ENCODE measurements around the gene ENTHD1.

ENTHD1 gene

DNA sequence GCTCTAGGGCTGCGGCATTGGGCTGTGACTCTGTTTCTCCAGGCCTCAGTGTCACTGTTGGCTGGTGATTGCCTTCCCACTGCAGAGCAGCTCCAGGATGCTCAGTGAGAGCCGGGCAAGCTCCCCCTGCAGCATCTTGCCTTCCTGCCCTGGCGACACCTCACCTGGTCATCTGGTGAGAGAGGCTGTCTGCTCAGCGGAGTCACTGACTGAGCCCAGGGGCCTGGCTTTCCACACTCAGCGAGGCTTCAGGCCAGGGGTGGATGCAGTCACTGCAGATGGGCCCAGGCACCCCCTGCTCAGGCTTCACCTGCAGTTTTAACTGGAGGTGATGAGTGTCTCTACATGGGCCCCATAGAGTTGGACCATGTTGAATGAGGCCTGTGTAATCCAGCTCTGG lies 186.2 kb downstream of the ENTHD1 start:
- POLR2A ChIA-PET: no interaction called here
- Histone ChIP-seq H3K36me3 (ENCODE audit: control insufficient read depth in 2 of 2, insufficient read depth in 1 of 2, low read length in 2 of 2) (no peaks in the 10 kb centered on the region), H3K4me1 (ENCODE audit: control insufficient read depth, insufficient read depth, low read length) (no peaks in the 10 kb centered on the region), H3K9me3 (ENCODE audit: control insufficient read depth, insufficient read depth, low read depth, low read length) (no peaks in the 10 kb centered on the region), H3K27ac (ENCODE audit: extremely low read depth, low read depth, low read length) (no peak overlapping the region), H3K4me3 (ENCODE audit: low read depth, low read length) (no peak overlapping the region)
- TF ChIP-seq, protein P1, sequence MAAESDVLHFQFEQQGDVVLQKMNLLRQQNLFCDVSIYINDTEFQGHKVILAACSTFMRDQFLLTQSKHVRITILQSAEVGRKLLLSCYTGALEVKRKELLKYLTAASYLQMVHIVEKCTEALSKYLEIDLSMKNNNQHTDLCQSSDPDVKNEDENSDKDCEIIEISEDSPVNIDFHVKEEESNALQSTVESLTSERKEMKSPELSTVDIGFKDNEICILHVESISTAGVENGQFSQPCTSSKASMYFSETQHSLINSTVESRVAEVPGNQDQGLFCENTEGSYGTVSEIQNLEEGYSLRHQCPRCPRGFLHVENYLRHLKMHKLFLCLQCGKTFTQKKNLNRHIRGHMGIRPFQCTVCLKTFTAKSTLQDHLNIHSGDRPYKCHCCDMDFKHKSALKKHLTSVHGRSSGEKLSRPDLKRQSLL (tag by site-specific recombination; IDR thresholded peaks at IDR 0.05): no peak
- TF ChIP-seq, protein P2, sequence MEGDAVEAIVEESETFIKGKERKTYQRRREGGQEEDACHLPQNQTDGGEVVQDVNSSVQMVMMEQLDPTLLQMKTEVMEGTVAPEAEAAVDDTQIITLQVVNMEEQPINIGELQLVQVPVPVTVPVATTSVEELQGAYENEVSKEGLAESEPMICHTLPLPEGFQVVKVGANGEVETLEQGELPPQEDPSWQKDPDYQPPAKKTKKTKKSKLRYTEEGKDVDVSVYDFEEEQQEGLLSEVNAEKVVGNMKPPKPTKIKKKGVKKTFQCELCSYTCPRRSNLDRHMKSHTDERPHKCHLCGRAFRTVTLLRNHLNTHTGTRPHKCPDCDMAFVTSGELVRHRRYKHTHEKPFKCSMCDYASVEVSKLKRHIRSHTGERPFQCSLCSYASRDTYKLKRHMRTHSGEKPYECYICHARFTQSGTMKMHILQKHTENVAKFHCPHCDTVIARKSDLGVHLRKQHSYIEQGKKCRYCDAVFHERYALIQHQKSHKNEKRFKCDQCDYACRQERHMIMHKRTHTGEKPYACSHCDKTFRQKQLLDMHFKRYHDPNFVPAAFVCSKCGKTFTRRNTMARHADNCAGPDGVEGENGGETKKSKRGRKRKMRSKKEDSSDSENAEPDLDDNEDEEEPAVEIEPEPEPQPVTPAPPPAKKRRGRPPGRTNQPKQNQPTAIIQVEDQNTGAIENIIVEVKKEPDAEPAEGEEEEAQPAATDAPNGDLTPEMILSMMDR (tag by site-specific recombination; IDR thresholded peaks at IDR 0.05): no peak
- no peak for TF ChIP-seq ZNF274 (IDR thresholded peaks at IDR 0.05; ENCODE audit: low read length)
- TF ChIP-seq ZNF274 (tag by site-specific recombination; IDR thresholded peaks at IDR 0.05; ENCODE audit: borderline replicate concordance): no peak
- TF ChIP-seq EGR2 (tag by site-specific recombination; IDR thresholded peaks at IDR 0.05; ENCODE audit: low read depth): no peak
- TF ChIP-seq, protein P3, sequence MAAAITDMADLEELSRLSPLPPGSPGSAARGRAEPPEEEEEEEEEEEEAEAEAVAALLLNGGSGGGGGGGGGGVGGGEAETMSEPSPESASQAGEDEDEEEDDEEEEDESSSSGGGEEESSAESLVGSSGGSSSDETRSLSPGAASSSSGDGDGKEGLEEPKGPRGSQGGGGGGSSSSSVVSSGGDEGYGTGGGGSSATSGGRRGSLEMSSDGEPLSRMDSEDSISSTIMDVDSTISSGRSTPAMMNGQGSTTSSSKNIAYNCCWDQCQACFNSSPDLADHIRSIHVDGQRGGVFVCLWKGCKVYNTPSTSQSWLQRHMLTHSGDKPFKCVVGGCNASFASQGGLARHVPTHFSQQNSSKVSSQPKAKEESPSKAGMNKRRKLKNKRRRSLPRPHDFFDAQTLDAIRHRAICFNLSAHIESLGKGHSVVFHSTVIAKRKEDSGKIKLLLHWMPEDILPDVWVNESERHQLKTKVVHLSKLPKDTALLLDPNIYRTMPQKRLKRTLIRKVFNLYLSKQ (tag by site-specific recombination; IDR thresholded peaks at IDR 0.05; ENCODE audit: borderline replicate concordance): no peak
- TF ChIP-seq, protein P4, sequence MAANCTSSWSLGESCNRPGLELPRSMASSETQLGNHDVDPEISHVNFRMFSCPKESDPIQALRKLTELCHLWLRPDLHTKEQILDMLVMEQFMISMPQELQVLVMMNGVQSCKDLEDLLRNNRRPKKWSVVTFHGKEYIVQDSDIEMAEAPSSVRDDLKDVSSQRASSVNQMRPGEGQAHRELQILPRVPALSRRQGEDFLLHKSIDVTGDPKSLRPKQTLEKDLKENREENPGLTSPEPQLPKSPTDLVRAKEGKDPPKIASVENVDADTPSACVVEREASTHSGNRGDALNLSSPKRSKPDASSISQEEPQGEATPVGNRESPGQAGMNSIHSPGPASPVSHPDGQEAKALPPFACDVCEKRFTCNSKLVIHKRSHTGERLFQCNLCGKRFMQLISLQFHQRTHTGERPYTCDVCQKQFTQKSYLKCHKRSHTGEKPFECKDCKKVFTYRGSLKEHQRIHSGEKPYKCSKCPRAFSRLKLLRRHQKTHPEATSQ (tag by site-specific recombination; IDR thresholded peaks at IDR 0.05): no peak
- no peak for TF ChIP-seq SP2 (tag by site-specific recombination; IDR thresholded peaks at IDR 0.05)
- TF ChIP-seq, protein P5, sequence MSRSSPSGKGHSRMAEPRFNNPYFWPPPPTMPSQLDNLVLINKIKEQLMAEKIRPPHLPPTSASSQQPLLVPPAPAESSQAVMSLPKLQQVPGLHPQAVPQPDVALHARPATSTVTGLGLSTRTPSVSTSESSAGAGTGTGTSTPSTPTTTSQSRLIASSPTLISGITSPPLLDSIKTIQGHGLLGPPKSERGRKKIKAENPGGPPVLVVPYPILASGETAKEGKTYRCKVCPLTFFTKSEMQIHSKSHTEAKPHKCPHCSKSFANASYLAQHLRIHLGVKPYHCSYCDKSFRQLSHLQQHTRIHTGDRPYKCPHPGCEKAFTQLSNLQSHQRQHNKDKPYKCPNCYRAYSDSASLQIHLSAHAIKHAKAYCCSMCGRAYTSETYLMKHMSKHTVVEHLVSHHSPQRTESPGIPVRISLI (tag by site-specific recombination; IDR thresholded peaks at IDR 0.05): no peak
- TF ChIP-seq ZNF664 (tag by site-specific recombination; IDR thresholded peaks at IDR 0.05): no peak
- no peak for TF ChIP-seq HOXA7 (CRISPR knock-in tag; IDR thresholded peaks at IDR 0.05; ENCODE audit: borderline replicate concordance)
- TF ChIP-seq KLF8 (tag by site-specific recombination; IDR thresholded peaks at IDR 0.05): no peak
- TF ChIP-seq ZNF341 (tag by site-specific recombination; IDR thresholded peaks at IDR 0.05; ENCODE audit: low read depth): no peak
- no peak for TF ChIP-seq KLF9 (tag by site-specific recombination; IDR thresholded peaks at IDR 0.05; ENCODE audit: low read depth)
- TF ChIP-seq ZNF660 (tag by site-specific recombination; IDR thresholded peaks at IDR 0.05): no peak
- TF ChIP-seq ZNF837 (tag by site-specific recombination; IDR thresholded peaks at IDR 0.05): no peak
- TF ChIP-seq, protein P6, sequence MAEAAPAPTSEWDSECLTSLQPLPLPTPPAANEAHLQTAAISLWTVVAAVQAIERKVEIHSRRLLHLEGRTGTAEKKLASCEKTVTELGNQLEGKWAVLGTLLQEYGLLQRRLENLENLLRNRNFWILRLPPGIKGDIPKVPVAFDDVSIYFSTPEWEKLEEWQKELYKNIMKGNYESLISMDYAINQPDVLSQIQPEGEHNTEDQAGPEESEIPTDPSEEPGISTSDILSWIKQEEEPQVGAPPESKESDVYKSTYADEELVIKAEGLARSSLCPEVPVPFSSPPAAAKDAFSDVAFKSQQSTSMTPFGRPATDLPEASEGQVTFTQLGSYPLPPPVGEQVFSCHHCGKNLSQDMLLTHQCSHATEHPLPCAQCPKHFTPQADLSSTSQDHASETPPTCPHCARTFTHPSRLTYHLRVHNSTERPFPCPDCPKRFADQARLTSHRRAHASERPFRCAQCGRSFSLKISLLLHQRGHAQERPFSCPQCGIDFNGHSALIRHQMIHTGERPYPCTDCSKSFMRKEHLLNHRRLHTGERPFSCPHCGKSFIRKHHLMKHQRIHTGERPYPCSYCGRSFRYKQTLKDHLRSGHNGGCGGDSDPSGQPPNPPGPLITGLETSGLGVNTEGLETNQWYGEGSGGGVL (tag by site-specific recombination; IDR thresholded peaks at IDR 0.05): no peak
- TF ChIP-seq KLF7 (tag by site-specific recombination; IDR thresholded peaks at IDR 0.05; ENCODE audit: borderline replicate concordance): no peak
- no peak for TF ChIP-seq ZBTB17 (tag by site-specific recombination; IDR thresholded peaks at IDR 0.05)
- no peak for TF ChIP-seq ZNF416 (tag by site-specific recombination; IDR thresholded peaks at IDR 0.05)
- CTCF ChIA-PET: no interaction called here
